ENCODE results near the gene MTRF1.

DNA sequence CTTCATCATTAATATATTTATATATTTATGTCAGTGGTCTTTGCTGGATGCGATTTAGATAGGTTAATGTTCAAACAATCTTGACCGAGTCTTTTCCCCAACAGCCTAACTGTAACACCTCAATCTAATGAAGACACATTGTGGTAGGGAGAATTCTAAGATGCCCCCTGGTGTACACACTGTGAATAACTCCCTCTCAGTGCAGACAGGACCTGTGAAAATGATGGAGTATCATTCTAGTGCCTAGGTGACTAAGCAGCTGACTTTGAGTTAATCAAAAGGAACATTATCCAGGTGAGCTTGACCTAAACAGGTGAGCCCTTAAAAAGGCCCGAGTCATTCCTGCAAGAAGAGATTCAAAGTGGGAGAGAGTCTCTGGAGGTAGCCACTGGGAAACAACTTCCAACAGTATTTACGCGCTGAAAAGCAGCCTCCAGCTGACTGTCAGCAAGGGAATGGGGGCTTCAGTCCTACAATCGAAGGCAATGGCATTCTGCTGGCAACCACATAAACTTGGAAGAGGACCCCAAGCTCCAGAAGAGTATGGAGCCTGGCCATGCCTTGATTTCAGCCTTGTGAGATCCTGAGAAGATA, 41.0 kb downstream of the MTRF1 start:
- TF ChIP-seq TAF1 (IDR thresholded peaks at IDR 0.05; ENCODE audit: borderline replicate concordance, insufficient read depth, low read length) (no peak), SIN3A (IDR thresholded peaks at IDR 0.05; ENCODE audit: borderline replicate concordance, insufficient read depth, low read length) (no peak), POLR2AphosphoS5 (IDR thresholded peaks at IDR 0.05; ENCODE audit: low read depth, low read length) (no peak)

Data from PFSK-1 (cell line).